HEK293T (cell line): ENCODE data around the gene SPINK14.

Experiments
- ARNT ChIP-seq: fragments of 450-650 bp; IDR thresholded peaks from 2 replicates; pipeline ENCODE4 v1.6.1; 2017; ENCODE audit warnings: mild to moderate bottlenecking
- BHLHE40 ChIP-seq: fragments of 450-650 bp; IDR thresholded peaks from 2 replicates; pipeline ENCODE4 v1.6.1; 2016; ENCODE audit warnings: mild to moderate bottlenecking, moderate library complexity, borderline replicate concordance
- CTBP1 ChIP-seq: fragments of 450-650 bp; IDR thresholded peaks from 2 replicates; pipeline ENCODE4 v1.6.1; 2016; ENCODE audit warnings: borderline replicate concordance
- ELF4 ChIP-seq: fragments of 450-650 bp; IDR thresholded peaks from 2 replicates; pipeline ENCODE4 v1.6.1; 2017; ENCODE audit warnings: antibody characterized with exemption
- HDGF ChIP-seq: fragments of 450-650 bp; IDR thresholded peaks from 2 replicates; pipeline ENCODE4 v1.6.1; 2017; ENCODE audit warnings: antibody characterized with exemption, borderline replicate concordance
- L3MBTL2 ChIP-seq: fragments of 450-650 bp; conservative IDR thresholded peaks from 2 replicates; pipeline ENCODE4 v1.6.1; 2016; ENCODE audit warnings: mild to moderate bottlenecking
- SP1 ChIP-seq: fragments of 450-650 bp; IDR thresholded peaks from 2 replicates; pipeline ENCODE4 v1.6.1; 2017
- SUZ12 ChIP-seq: fragments of 450-650 bp; IDR thresholded peaks from 2 replicates; pipeline ENCODE4 v1.6.1; 2016; ENCODE audit warnings: mild to moderate bottlenecking
- ZNF384 ChIP-seq: fragments of 450-650 bp; IDR thresholded peaks from 2 replicates; pipeline ENCODE4 v1.6.1; 2016

DNA sequence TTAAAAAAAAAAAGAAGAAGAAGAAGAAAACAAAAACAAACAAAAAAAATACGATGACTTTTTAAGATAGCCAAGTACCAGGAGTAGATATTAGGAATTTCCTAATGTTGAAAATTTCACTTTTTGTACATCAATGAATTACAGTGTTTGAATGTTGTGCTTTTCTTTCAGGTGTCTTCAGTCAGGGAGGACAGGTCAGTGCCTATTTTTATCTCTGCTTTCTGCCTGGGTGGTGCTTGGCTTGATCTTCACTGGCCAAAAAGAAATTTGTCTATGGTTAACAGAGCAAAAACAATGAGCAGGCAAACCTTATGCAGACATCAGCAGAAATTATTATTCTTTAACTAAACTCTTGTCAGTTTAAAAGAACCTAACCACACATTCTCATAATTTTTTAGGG, 37.5 kb downstream of the SPINK14 start:
- TF ChIP-seq ELF4, result no peak
- TF ChIP-seq HDGF, result no peak
- TF ChIP-seq BHLHE40, result no peak
- TF ChIP-seq ARNT, result no peak
- no peak for TF ChIP-seq SUZ12
- TF ChIP-seq SP1, result no peak
- no peak for TF ChIP-seq CTBP1
- TF ChIP-seq L3MBTL2, result no peak
- no peak for TF ChIP-seq ZNF384
